Fibroblast of villous mesenchyme (primary cell): ENCODE results near the gene C1orf21. TPM values are rescaled to one million over a fixed set of nuclear protein-coding genes. Genes with fewer than 3 reads are reported as not detected.

Experiments used
- DNase-seq: peaks from one replicate; pipeline ENCODE4 v3.0.0-alpha.2; 2010; ENCODE audit warnings: low read depth
- H3K4me3 ChIP-seq: 2 replicates; pipeline ENCODE4 v1.5.1; 2011; ENCODE audit warnings: low read depth, mild to moderate bottlenecking, low read length
- CTCF ChIP-seq: IDR thresholded peaks from 2 replicates; pipeline ENCODE4 v1.5.1; 2012; ENCODE audit warnings: low read depth, mild to moderate bottlenecking, low read length; ENCODE audit not compliant: insufficient read depth
- total RNA-seq: library from RNA; depleted of rRNA; stranded (reverse); fragments of >200 nt; gene quantifications from 2 replicates; pipeline ENCODE4 v1.2.3, GENCODE V29; 2012

C1orf21 gene
- total RNA-seq, 1 donor: 3.5 TPM

GRCh38 chr1:184504955-184505338 lies 118.1 kb downstream of the C1orf21 start:
- no peak for TF ChIP-seq CTCF
- DNase-seq: no peak
- H3K4me3 ChIP-seq: no peak overlapping the region

- H3K4me3 ChIP-seq: no peak overlapping the region
- DNase-seq: no peak
- no peak for TF ChIP-seq CTCF
Observed at GRCh38 chr1:184506481-184506880, 119.7 kb downstream of the C1orf21 start.

GRCh38 chr1:184507165-184507564 lies 120.3 kb downstream of the C1orf21 start:
- H3K4me3 ChIP-seq: no peak overlapping the region
- no peak for DNase-seq
- TF ChIP-seq CTCF: no peak

- H3K4me3 ChIP-seq: no peak overlapping the region
- DNase-seq: peak; percentile 33
- no peak for TF ChIP-seq CTCF
Observed at GRCh38 chr1:184507604-184508280, 120.9 kb downstream of the C1orf21 start.

GRCh38 chr1:184509105-184509504 lies 122.3 kb downstream of the C1orf21 start:
- no peak for TF ChIP-seq CTCF
- DNase-seq: no peak
- H3K4me3 ChIP-seq: no peak overlapping the region

- no peak for DNase-seq
- TF ChIP-seq CTCF: no peak
- H3K4me3 ChIP-seq: no peak overlapping the region
Observed at GRCh38 chr1:184510110-184510509, 123.3 kb downstream of the C1orf21 start.

- DNase-seq: no peak
- H3K4me3 ChIP-seq: no peak overlapping the region
- TF ChIP-seq CTCF: no peak
Observed at GRCh38 chr1:184512724-184513123, 125.9 kb downstream of the C1orf21 start.
